ENCODE results near the gene ATF7IP2.
"Not testable (repeated sequence)": the region's sequence is repeated elsewhere in the genome, so short reads cannot be mapped to it uniquely, and the experiment has no call there.

Gene ATF7IP2

GRCh38 chr16:10447289-10447688 is 61.4 kb downstream of the ATF7IP2 start:
- DNase-seq (ENCODE audit: extremely low spot score) = no peak
- POLR2A ChIA-PET = no interaction called here
- CTCF ChIA-PET = no interaction called here
- TF ChIP-seq CTCF (IDR thresholded peaks at IDR 0.05; ENCODE audit: control extremely low read depth, extremely low read depth, low read depth, missing control alignments) = no peak

GRCh38 chr16:10452208-10453158 is 66.6 kb downstream of the ATF7IP2 start:
- DNase-seq (ENCODE audit: extremely low spot score); POLR2A ChIA-PET: not testable (repeated sequence)
- CTCF ChIA-PET = interaction anchor here (1.3 to 1.6 kb wide), 3 partner anchors 11 to 65 kb away, joined by 4 read pairs; no protein-coding TSS in a partner anchor

GRCh38 chr16:10453159-10453510 is 67.3 kb downstream of the ATF7IP2 start:
- TF ChIP-seq CTCF (IDR thresholded peaks at IDR 0.05; ENCODE audit: control extremely low read depth, extremely low read depth, low read depth, missing control alignments) = no peak
- ChIA-PET CTCF (interaction anchor here (1.3 to 1.6 kb wide), 2 partner anchors 14 to 66 kb away, joined by 4 read pairs; no protein-coding TSS in a partner anchor), POLR2A (no interaction called here)
- no peak for DNase-seq (ENCODE audit: extremely low spot score)

GRCh38 chr16:10465821-10466220 is 80.0 kb downstream of the ATF7IP2 start:
- no peak for TF ChIP-seq CTCF (IDR thresholded peaks at IDR 0.05; ENCODE audit: control extremely low read depth, extremely low read depth, low read depth, missing control alignments)
- no peak for DNase-seq (ENCODE audit: extremely low spot score)
- ChIA-PET CTCF (no interaction called here), POLR2A (no interaction called here)

- DNase-seq (ENCODE audit: extremely low spot score) = no peak
- no peak for TF ChIP-seq CTCF (IDR thresholded peaks at IDR 0.05; ENCODE audit: control extremely low read depth, extremely low read depth, low read depth, missing control alignments)
- ChIA-PET CTCF (no interaction called here), POLR2A (no interaction called here)
Measured at GRCh38 chr16:10466313-10466712, 80.5 kb downstream of the ATF7IP2 start.

GRCh38 chr16:10466861-10467260 is 81.0 kb downstream of the ATF7IP2 start:
- ChIA-PET CTCF (no interaction called here), POLR2A (no interaction called here)
- no peak for DNase-seq (ENCODE audit: extremely low spot score)
- TF ChIP-seq CTCF (IDR thresholded peaks at IDR 0.05; ENCODE audit: control extremely low read depth, extremely low read depth, low read depth, missing control alignments) = no peak

- DNase-seq (ENCODE audit: extremely low spot score); CTCF ChIA-PET; POLR2A ChIA-PET: not testable (repeated sequence)
Measured at GRCh38 chr16:10476636-10477035, 90.8 kb downstream of the ATF7IP2 start.
